Bone marrow (tissue), 2 donors: Measurements from ENCODE around the gene SPDYE17.
"Not testable (repeated sequence)": the region's sequence is repeated elsewhere in the genome, so short reads cannot be mapped to it uniquely, and the experiment has no call there.

Experiments used
- DNase-seq, 2 donors: peaks; one replicate each; lab custom pipeline; 2025; lab: John Stamatoyannopoulos, UW

SPDYE17 gene

GRCh38 chr7:76972391-76972790, 59.8 kb downstream of the SPDYE17 start:
- DNase-seq: not testable (repeated sequence)
